Parathyroid adenoma (tissue), 2 donors: ENCODE data around the gene NUDT4.

Experiments used
- H2AFZ ChIP-seq: fragments of 300-600 bp; sonication (generic); one replicate; pipeline ENCODE4 v1.7.0; 2017; ENCODE audit warnings: antibody characterized with exemption, mild to moderate bottlenecking
- H3K27ac ChIP-seq: fragments of 300-600 bp; sonication (generic); one replicate; pipeline ENCODE4 v1.7.0; 2017
- H3K27me3 ChIP-seq: fragments of 300-600 bp; sonication (generic); one replicate; pipeline ENCODE4 v1.7.0; 2017; ENCODE audit warnings: low read length; ENCODE audit not compliant: control insufficient read depth, insufficient read depth
- H3K36me3 ChIP-seq: fragments of 300-600 bp; sonication (generic); one replicate; pipeline ENCODE4 v1.7.0; 2017; ENCODE audit warnings: low read length; ENCODE audit not compliant: control insufficient read depth, insufficient read depth
- H3K4me1 ChIP-seq: fragments of 300-600 bp; sonication (generic); one replicate; pipeline ENCODE4 v1.7.0; 2017; ENCODE audit warnings: control low read depth
- H3K4me2 ChIP-seq: fragments of 300-600 bp; sonication (generic); one replicate; pipeline ENCODE4 v1.7.0; 2017; ENCODE audit warnings: low read length
- H3K4me3 ChIP-seq: fragments of 300-600 bp; sonication (generic); one replicate; pipeline ENCODE4 v1.7.0; 2017; ENCODE audit warnings: low read depth, low read length
- H3K79me2 ChIP-seq: fragments of 300-600 bp; sonication (generic); one replicate; pipeline ENCODE4 v1.7.0; 2017; ENCODE audit warnings: control low read depth
- H3K9ac ChIP-seq: fragments of 300-600 bp; sonication (generic); one replicate; pipeline ENCODE4 v1.7.0; 2017; ENCODE audit warnings: mild to moderate bottlenecking
- H3K9me3 ChIP-seq: fragments of 300-600 bp; sonication (generic); one replicate; pipeline ENCODE4 v1.7.0; 2017; ENCODE audit warnings: low read length; ENCODE audit not compliant: control insufficient read depth
- TF ChIP-seq, protein P1 (sequence below): fragments of 300-600 bp; sonication (generic); IDR thresholded peaks from one replicate; pipeline ENCODE4 v1.7.0; 2017; ENCODE audit warnings: antibody characterized with exemption, mild to moderate bottlenecking
- donor health status: primary hyperparathyroidism.

The NUDT4 gene

GRCh38 chr12:93363841-93364297 is 13.9 kb upstream of the NUDT4 start:
- H2AFZ ChIP-seq: no peak overlapping the region
- H3K4me1 ChIP-seq: no peaks in the 10 kb centered on the region
- no peak overlapping the region for H3K4me2 ChIP-seq
- H3K9me3 ChIP-seq: no peaks in the 10 kb centered on the region
- no peaks in the 10 kb centered on the region for H3K27me3 ChIP-seq
- no peaks in the 10 kb centered on the region for H3K79me2 ChIP-seq
- H3K9ac ChIP-seq: no peak overlapping the region
- TF ChIP-seq, protein P1, sequence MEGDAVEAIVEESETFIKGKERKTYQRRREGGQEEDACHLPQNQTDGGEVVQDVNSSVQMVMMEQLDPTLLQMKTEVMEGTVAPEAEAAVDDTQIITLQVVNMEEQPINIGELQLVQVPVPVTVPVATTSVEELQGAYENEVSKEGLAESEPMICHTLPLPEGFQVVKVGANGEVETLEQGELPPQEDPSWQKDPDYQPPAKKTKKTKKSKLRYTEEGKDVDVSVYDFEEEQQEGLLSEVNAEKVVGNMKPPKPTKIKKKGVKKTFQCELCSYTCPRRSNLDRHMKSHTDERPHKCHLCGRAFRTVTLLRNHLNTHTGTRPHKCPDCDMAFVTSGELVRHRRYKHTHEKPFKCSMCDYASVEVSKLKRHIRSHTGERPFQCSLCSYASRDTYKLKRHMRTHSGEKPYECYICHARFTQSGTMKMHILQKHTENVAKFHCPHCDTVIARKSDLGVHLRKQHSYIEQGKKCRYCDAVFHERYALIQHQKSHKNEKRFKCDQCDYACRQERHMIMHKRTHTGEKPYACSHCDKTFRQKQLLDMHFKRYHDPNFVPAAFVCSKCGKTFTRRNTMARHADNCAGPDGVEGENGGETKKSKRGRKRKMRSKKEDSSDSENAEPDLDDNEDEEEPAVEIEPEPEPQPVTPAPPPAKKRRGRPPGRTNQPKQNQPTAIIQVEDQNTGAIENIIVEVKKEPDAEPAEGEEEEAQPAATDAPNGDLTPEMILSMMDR: no peak
- H3K27ac ChIP-seq: no peak overlapping the region
- no peaks in the 10 kb centered on the region for H3K36me3 ChIP-seq
- H3K4me3 ChIP-seq: no peak overlapping the region

- H3K4me1 ChIP-seq: no peaks in the 10 kb centered on the region
- H3K4me2 ChIP-seq: no peak overlapping the region
- no peak overlapping the region for H2AFZ ChIP-seq
- H3K4me3 ChIP-seq: no peak overlapping the region
- TF ChIP-seq, protein P1: no peak
- no peaks in the 10 kb centered on the region for H3K79me2 ChIP-seq
- H3K36me3 ChIP-seq: no peaks in the 10 kb centered on the region
- H3K9me3 ChIP-seq: no peaks in the 10 kb centered on the region
- no peak overlapping the region for H3K9ac ChIP-seq
- no peak overlapping the region for H3K27ac ChIP-seq
- H3K27me3 ChIP-seq: no peaks in the 10 kb centered on the region
Observed at GRCh38 chr12:93365616-93366405, 11.9 kb upstream of the NUDT4 start.

GRCh38 chr12:93366422-93366821 is 11.3 kb upstream of the NUDT4 start:
- H2AFZ ChIP-seq: no peak overlapping the region
- H3K27me3 ChIP-seq: no peaks in the 10 kb centered on the region
- no peaks in the 10 kb centered on the region for H3K79me2 ChIP-seq
- H3K9me3 ChIP-seq: no peaks in the 10 kb centered on the region
- H3K4me1 ChIP-seq: no peaks in the 10 kb centered on the region
- TF ChIP-seq, protein P1: no peak
- no peaks in the 10 kb centered on the region for H3K36me3 ChIP-seq
- no peak overlapping the region for H3K4me3 ChIP-seq
- no peak overlapping the region for H3K9ac ChIP-seq
- no peak overlapping the region for H3K27ac ChIP-seq
- H3K4me2 ChIP-seq: no peak overlapping the region

DNA sequence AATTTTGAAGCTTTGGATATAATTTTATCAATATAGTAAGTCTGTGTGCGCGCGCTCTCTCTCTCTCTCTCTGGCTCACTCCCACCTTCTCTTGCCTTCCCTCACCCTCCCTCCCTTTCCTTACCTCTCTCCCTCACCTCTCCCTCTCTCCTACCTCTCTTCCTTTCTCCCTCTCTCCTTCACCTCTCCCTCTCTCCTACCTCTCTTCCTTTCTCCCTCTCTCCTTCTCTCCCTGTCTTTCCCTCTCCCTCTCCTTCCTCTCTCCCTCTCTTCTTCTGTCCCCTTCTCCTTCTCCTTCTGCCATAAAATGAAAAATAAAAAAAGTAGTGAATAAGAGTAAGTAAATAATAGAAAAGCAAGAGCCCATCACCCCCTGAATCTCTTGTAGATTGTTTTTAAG is 9.0 kb upstream of the NUDT4 start:
- no peaks in the 10 kb centered on the region for H3K79me2 ChIP-seq
- TF ChIP-seq, protein P1: no peak
- no peak overlapping the region for H3K4me3 ChIP-seq
- H3K27ac ChIP-seq: no peak overlapping the region
- H3K9me3 ChIP-seq: no peaks in the 10 kb centered on the region
- H2AFZ ChIP-seq: no peak overlapping the region
- no peak overlapping the region for H3K4me2 ChIP-seq
- H3K9ac ChIP-seq: no peak overlapping the region
- H3K27me3 ChIP-seq: no peaks in the 10 kb centered on the region
- peaks cover under 1% of the 10 kb centered on the region for H3K4me1 ChIP-seq
- H3K36me3 ChIP-seq: no peaks in the 10 kb centered on the region

DNA sequence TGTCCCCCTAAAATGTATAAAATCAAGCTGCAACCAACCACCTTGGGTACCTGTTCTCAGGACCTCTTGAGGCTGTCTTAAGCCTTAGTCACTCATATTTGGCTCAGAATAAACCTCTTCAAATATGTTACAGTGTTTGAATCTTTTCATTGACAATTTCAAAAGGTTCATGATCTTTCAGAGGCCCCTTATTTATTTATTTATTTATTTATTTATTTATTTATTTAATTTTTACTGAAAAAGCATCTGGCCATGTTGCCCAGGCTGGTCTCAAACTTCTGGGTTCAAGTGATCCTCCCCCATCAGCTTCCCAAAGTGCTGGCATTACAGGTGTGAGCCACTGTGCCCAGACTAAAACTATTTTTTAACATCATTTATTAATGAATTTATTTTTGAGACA is 8.2 kb upstream of the NUDT4 start:
- Histone ChIP-seq H3K4me1 (peaks cover 4% of the 10 kb centered on the region), H3K4me2 (no peak overlapping the region), H3K36me3 (no peaks in the 10 kb centered on the region), H3K9me3 (no peaks in the 10 kb centered on the region), H3K27ac (no peak overlapping the region), H3K79me2 (no peaks in the 10 kb centered on the region), H3K9ac (no peak overlapping the region), H2AFZ (no peak overlapping the region), H3K27me3 (no peaks in the 10 kb centered on the region), H3K4me3 (no peak overlapping the region)
- TF ChIP-seq, protein P1: no peak
